Endothelial cell of umbilical vein (primary cell): ENCODE data around the gene IGF2BP1.

Experiments
- EZH2 ChIP-seq: IDR thresholded peaks from 2 replicates; pipeline ENCODE4 v1.6.1; 2012; ENCODE audit warnings: borderline replicate concordance, low read depth, mild to moderate bottlenecking, moderate library complexity, low read length, inconsistent platforms; ENCODE audit not compliant: severe bottlenecking
- POLR2A ChIP-seq: IDR thresholded peaks from 2 replicates; pipeline ENCODE4 v1.6.1; 2012; ENCODE audit warnings: low read depth, mild to moderate bottlenecking, control low read depth, low read length
- POLR2AphosphoS5 ChIP-seq: IDR thresholded peaks from 2 replicates; pipeline ENCODE4 v1.6.1; 2012; ENCODE audit warnings: low read depth, mild to moderate bottlenecking, control low read depth, low read length, moderate library complexity; ENCODE audit not compliant: insufficient read depth
- TF ChIP-seq, protein P1 (sequence below): IDR thresholded peaks from 2 replicates; pipeline ENCODE4 v1.6.1; 2011; ENCODE audit not compliant: insufficient read depth, insufficient read length
- TF ChIP-seq, protein P2 (sequence below), 2 donors: IDR thresholded peaks; 1 replicate in 1 of 2; 2 replicates in 1 of 2; pipeline ENCODE4 v1.5.1; 2011; ENCODE audit warnings: low read length in 2 of 2, mild to moderate bottlenecking in 2 of 2, moderate library complexity in 2 of 2, control low read depth in 1 of 2, inconsistent platforms in 1 of 2, low read depth in 1 of 2; ENCODE audit not compliant: insufficient read depth in 1 of 2; ENCODE audit errors: extremely low read depth in 1 of 2

DNA sequence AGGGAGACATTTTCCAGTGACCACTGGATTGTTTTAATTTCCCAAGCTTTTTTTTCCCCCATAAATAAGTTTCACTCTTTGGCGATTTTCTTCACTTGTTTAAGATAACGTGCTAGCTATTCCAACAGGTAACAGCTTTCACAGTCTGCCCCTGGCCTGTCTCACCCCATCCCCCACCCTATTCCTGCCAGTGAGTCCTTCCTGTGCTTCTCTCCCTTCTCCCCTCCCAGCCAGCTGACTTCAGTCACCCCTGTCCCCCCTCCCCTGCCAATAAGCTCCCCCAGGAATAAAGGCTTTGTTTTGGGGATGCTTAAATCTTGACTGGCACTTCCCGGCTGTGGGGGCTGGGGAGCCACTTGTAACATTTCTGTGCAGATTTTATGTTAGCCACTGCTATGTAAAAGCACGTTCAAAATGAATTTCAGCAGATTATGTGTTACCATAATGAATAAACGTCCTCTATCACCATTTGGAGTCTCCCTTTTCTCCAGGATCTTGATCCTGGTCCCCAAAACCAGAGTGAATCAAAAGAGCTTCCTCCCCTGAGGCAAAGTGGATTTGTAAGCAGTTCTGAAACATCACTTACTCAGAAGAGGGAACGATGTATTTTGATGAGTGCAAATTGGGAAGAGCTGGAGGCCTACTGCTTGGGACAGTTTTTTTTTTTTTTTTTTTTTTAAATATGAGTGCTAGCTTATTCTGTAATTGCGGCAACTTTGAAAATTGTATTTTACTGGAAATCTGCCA, 58.2 kb downstream of the IGF2BP1 start:
- TF ChIP-seq, protein P1, sequence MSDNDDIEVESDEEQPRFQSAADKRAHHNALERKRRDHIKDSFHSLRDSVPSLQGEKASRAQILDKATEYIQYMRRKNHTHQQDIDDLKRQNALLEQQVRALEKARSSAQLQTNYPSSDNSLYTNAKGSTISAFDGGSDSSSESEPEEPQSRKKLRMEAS = no peak
- TF ChIP-seq EZH2 (no peak), POLR2AphosphoS5 (no peak), POLR2A (no peak)
- TF ChIP-seq, protein P2, sequence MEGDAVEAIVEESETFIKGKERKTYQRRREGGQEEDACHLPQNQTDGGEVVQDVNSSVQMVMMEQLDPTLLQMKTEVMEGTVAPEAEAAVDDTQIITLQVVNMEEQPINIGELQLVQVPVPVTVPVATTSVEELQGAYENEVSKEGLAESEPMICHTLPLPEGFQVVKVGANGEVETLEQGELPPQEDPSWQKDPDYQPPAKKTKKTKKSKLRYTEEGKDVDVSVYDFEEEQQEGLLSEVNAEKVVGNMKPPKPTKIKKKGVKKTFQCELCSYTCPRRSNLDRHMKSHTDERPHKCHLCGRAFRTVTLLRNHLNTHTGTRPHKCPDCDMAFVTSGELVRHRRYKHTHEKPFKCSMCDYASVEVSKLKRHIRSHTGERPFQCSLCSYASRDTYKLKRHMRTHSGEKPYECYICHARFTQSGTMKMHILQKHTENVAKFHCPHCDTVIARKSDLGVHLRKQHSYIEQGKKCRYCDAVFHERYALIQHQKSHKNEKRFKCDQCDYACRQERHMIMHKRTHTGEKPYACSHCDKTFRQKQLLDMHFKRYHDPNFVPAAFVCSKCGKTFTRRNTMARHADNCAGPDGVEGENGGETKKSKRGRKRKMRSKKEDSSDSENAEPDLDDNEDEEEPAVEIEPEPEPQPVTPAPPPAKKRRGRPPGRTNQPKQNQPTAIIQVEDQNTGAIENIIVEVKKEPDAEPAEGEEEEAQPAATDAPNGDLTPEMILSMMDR (IDR thresholded peaks at IDR 0.05; ENCODE audit: extremely low read depth in 1 of 2, insufficient read depth in 1 of 2, low read depth in 1 of 2, low read length in 2 of 2) = no peak
